Measurements from ENCODE around the gene TMEM252.

TMEM252 gene

DNA sequence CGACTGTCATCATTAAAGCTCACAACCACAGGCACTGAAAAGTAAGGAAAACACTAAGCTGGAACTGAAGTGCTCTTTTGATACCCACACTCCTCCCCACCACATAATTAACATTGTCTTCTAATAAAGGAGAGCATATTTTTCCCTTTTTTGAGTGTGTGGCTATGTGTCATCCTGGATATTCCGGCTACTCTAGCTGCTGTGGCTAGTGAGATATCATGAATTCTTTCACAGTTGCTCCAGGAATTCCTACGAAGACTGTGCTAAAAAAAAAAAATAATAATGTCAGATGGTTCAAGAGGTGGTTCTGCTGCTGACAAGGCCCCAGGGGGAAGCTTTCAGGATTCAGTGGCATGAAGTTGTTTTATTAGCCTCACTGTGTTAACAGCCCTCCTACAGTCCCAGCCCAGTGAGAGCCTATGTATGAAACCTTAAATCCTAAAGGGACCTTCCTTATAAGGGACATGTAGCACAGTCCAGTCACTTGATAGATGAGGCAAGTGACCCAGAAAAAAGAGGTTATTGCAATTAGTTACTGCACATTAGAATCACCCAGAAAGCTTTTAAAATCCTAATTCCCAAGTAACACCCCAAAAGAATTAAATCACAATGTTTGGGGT lies 46.6 kb downstream of the TMEM252 start:
- TF ChIP-seq, protein P1, sequence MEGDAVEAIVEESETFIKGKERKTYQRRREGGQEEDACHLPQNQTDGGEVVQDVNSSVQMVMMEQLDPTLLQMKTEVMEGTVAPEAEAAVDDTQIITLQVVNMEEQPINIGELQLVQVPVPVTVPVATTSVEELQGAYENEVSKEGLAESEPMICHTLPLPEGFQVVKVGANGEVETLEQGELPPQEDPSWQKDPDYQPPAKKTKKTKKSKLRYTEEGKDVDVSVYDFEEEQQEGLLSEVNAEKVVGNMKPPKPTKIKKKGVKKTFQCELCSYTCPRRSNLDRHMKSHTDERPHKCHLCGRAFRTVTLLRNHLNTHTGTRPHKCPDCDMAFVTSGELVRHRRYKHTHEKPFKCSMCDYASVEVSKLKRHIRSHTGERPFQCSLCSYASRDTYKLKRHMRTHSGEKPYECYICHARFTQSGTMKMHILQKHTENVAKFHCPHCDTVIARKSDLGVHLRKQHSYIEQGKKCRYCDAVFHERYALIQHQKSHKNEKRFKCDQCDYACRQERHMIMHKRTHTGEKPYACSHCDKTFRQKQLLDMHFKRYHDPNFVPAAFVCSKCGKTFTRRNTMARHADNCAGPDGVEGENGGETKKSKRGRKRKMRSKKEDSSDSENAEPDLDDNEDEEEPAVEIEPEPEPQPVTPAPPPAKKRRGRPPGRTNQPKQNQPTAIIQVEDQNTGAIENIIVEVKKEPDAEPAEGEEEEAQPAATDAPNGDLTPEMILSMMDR (IDR thresholded peaks at IDR 0.05; ENCODE audit: low read depth, low read length, missing control alignments) = no peak
- no peak overlapping the region for H3K4me3 ChIP-seq (replicated peaks; ENCODE audit: low read depth, low read length)
- no peak for DNase-seq (ENCODE audit: extremely low read depth, low read depth)

DNA sequence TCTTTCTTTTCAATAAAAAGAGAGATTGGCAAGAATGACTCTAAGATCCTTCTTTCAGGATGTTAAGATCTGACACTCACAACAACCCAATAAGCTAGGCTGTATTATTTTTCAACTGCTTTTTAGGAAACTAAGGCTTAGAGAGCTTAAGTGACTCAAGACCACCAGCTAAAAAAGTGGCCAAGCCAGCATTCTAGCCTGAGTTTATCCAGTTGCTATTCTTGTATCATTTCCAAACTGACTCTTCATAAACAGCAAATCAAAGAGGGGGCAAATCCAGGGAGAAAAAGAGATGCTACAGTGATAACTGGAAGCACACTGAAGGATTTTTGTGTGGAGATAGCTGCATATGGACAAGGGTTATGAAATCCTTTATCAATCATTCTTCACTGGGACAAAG lies 47.1 kb downstream of the TMEM252 start:
- no peak overlapping the region for H3K4me3 ChIP-seq (replicated peaks; ENCODE audit: low read depth, low read length)
- no peak for DNase-seq (ENCODE audit: extremely low read depth, low read depth)
- TF ChIP-seq, protein P1 (IDR thresholded peaks at IDR 0.05; ENCODE audit: low read depth, low read length, missing control alignments) = no peak

DNA sequence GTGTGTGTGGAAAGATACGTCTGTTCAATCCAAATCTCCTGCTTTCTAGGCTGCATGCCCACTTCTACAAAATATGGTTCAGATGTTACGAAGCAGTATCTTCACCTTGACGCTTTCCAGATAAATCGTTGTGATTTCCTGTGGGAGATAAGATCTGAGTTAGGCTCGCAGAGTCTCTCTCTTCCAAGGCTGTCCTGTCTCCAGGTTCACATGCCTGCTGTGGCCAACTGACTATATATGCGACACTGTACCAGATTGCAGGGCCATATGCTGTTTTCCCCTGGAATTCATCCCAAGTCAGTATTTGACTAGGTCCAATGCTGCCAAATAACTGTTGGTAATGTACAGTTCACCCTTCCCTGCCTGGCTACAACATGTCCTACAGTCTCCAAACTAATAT lies 47.9 kb downstream of the TMEM252 start:
- TF ChIP-seq, protein P1 (IDR thresholded peaks at IDR 0.05; ENCODE audit: low read depth, low read length, missing control alignments) = no peak
- no peak overlapping the region for H3K4me3 ChIP-seq (replicated peaks; ENCODE audit: low read depth, low read length)
- no peak for DNase-seq (ENCODE audit: extremely low read depth, low read depth)

DNA sequence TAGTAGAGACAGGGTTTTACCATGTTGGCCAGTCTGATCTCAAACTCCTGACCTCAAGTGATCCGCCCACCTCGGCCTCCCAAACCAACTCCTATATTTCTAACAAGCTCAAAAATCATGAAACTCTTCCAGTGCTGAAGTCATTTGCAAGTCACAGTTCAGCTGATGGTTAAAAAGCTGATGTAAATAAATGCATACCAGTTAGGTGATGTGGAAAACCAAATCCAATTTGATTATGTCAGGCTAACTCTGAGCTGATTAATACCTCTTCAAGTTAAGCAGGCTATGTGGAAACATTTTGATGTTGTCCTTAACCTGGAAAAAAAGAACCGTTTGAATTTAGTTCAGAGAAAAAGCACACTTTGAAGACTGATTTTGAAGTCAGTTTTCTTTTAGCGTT lies 51.0 kb downstream of the TMEM252 start:
- no peak for DNase-seq (ENCODE audit: extremely low read depth, low read depth)
- no peak overlapping the region for H3K4me3 ChIP-seq (replicated peaks; ENCODE audit: low read depth, low read length)
- TF ChIP-seq, protein P1 (IDR thresholded peaks at IDR 0.05; ENCODE audit: low read depth, low read length, missing control alignments) = no peak

DNA sequence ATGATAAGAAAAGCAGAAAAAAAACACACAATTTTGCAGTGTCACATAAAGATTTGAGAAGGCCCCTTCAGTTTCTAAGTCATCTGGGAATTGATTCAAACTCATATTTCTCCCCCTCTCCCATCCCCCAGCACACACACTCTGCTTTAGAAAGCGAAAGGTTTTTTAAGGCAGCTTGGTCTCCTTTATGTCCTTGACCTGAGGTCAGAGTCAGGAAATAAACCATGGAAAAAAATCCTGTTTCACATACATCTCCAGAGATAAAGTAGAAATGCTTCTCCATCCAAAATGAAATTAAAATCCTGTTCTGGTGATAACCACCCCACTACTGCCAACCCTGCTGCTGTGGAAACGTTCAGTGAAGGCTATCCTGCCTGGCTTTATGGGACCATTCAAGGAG lies 52.6 kb downstream of the TMEM252 start:
- TF ChIP-seq, protein P1 (IDR thresholded peaks at IDR 0.05; ENCODE audit: low read depth, low read length, missing control alignments) = no peak
- DNase-seq (ENCODE audit: extremely low read depth, low read depth) = no peak
- H3K4me3 ChIP-seq (replicated peaks; ENCODE audit: low read depth, low read length) = no peak overlapping the region

Data from HFF-Myc (cell line).